GM12801 (cell line): ENCODE measurements around the gene CYSTM1.

Experiments
- CTCF ChIP-seq: IDR thresholded peaks from one replicate; pipeline ENCODE4 v1.5.1; 2011; ENCODE audit warnings: control low read depth; ENCODE audit not compliant: insufficient read length; ENCODE audit errors: extremely low read depth

Gene CYSTM1

GRCh38 chr5:140253985-140254384, 79.0 kb downstream of the CYSTM1 start:
- TF ChIP-seq CTCF, result no peak

GRCh38 chr5:140255460-140256157, 80.6 kb downstream of the CYSTM1 start:
- TF ChIP-seq CTCF, result no peak

- TF ChIP-seq CTCF, result no peak
Observed at GRCh38 chr5:140256726-140257125, 81.7 kb downstream of the CYSTM1 start.

- no peak for TF ChIP-seq CTCF
Observed at GRCh38 chr5:140258016-140258415, 83.0 kb downstream of the CYSTM1 start.

GRCh38 chr5:140258873-140259272, 83.9 kb downstream of the CYSTM1 start:
- TF ChIP-seq CTCF, result no peak

GRCh38 chr5:140259500-140259899, 84.5 kb downstream of the CYSTM1 start:
- TF ChIP-seq CTCF, result no peak

- TF ChIP-seq CTCF, result no peak
Observed at GRCh38 chr5:140260089-140260656, 85.2 kb downstream of the CYSTM1 start.
